ENCODE data around the gene RSRC1. TPM values are rescaled to one million over a fixed set of nuclear protein-coding genes. Genes with fewer than 3 reads are reported as not detected.

The RSRC1 gene
- total and polyA plus RNA-seq, 2 of the 13 experiments (the other 11 are each of a cell fraction or from before 2014, with no cell fraction given), result 4.9 to 63.0 TPM

DNA sequence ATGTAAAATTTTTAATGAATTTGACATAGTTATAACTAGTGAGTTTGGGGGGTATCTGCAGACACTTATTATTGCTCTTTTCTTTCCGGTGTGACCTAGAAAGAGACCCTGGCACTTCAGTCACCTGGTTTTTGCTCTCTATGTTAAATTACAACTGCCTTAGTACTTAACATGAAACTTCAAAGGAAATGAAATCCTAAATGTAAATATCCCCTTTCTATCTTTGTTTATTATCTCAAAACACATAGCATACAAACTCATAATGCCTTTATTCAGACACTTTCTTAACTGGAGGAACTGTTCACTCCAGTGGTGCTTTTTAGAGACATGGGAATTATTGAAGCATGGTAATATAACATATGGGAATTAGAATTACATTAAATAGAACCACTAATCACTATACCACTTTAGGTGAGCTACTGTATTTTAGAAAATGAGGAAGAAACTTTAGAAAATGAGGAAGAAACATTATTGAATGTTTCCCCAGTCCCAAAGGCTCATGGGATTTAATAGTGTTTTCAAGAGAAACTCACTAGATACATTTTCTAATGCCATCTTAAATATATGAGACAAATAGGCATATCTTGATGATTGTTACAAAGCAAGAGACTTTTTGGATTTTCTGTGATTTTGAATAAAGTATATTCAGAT lies 341.6 kb downstream of the RSRC1 start:
- H3K36me3 ChIP-seq (replicated peaks in 1 of 2; ENCODE audit: control insufficient read depth in 1 of 2, insufficient read depth in 2 of 2, low read length in 2 of 2), result no peaks in the 10 kb centered on the region
- no peaks in the 10 kb centered on the region for H3K27me3 ChIP-seq (ENCODE audit: control insufficient read depth in 1 of 2, insufficient read depth in 2 of 2, low read length in 2 of 2)
- ATAC-seq, result peak; percentile 73
- 0% methylated on average over 1 of the region's 1 CpG for WGBS (ENCODE audit: low lambda C conversion rate)
- no peak overlapping the region for H3K4me3 ChIP-seq (replicated peaks in 1 of 3; ENCODE audit: insufficient read depth in 1 of 3, low read depth in 2 of 3, low read length in 3 of 3)
- in situ Hi-C loops (cut with HindIII; ENCODE audit: extremely low pct_ligation_motif_present, low pct_unique_long_range_greater_than_20kb) (no loop called here), intact Hi-C loops (cut with micrococcal nuclease; ENCODE audit: unreplicated experiment) (no loop called here)
- peak; percentile 55 for DNase-seq (ENCODE audit: low spot score)
- CTCF ChIA-PET (ENCODE audit: low intra/inter-chr PET ratio, low total read pairs), result no interaction called here
- H3K9me3 ChIP-seq (ENCODE audit: low read length), result no peaks in the 10 kb centered on the region
- no peak overlapping the region for H2AFZ ChIP-seq (ENCODE audit: low read length)
- H3K4me2 ChIP-seq (ENCODE audit: low read depth, low read length), result peak overlapping the region; percentile 10; the same call in 1 of the 2 replicates
- no peak for FAIRE-seq
- no TSS peak for BruUV-seq (replicated peaks)
- POLR2A ChIA-PET, result no interaction called here
- no peak overlapping the region for H3K27ac ChIP-seq (ENCODE audit: extremely low read length, insufficient read depth, low read length)
- H3K79me2 ChIP-seq (ENCODE audit: insufficient read depth, low read length), result no peaks in the 10 kb centered on the region
- no peak overlapping the region for H3K9ac ChIP-seq (ENCODE audit: insufficient read depth, low read depth, low read length)
- H3K4me1 ChIP-seq (ENCODE audit: insufficient read depth, low read length), result peaks cover 11% of the 10 kb centered on the region
- 0 out of 2 replicates have a peak, but pooled peaks cover 4% of the 10 kb centered on the region for H4K20me1 ChIP-seq (ENCODE audit: insufficient read depth, low read length)
- TF ChIP-seq ZNF382 (CRISPR knock-in tag; IDR thresholded peaks at IDR 0.05; ENCODE audit: borderline replicate concordance), result no peak
- TF ChIP-seq TCF7 (IDR thresholded peaks at IDR 0.05; ENCODE audit: low read depth), result peak; percentile 89
- no peak for TF ChIP-seq CREB1 (IDR thresholded peaks at IDR 0.05)
- 0 out of 2 replicates have a peak, but pooled peaks have one; percentile 35 for TF ChIP-seq CREB1 (CRISPR knock-in tag; IDR thresholded peaks at IDR 0.05)
- TF ChIP-seq ZSCAN25 (CRISPR knock-in tag; IDR thresholded peaks at IDR 0.05), result no peak
- TF ChIP-seq ZNF609 (CRISPR knock-in tag; IDR thresholded peaks at IDR 0.05; ENCODE audit: borderline replicate concordance), result peak; percentile 96
- TF ChIP-seq MAZ (IDR thresholded peaks at IDR 0.05; ENCODE audit: borderline replicate concordance, low read depth, low read length), result no peak
- TF ChIP-seq MAZ (CRISPR knock-in tag; IDR thresholded peaks at IDR 0.05; ENCODE audit: low read depth), result no peak
- 0 out of 2 replicates have a peak, but pooled peaks have one; percentile 23 for TF ChIP-seq HDAC1 (CRISPR knock-in tag; IDR thresholded peaks at IDR 0.05)
- TF ChIP-seq ZNF180 (CRISPR knock-in tag; IDR thresholded peaks at IDR 0.05; ENCODE audit: borderline replicate concordance, low read depth), result no peak
- TF ChIP-seq SIX1 (CRISPR knock-in tag; IDR thresholded peaks at IDR 0.05; ENCODE audit: borderline replicate concordance), result peak; percentile 70; the same call in 1 of the 2 replicates
- no peak for TF ChIP-seq EHMT2 (IDR thresholded peaks at IDR 0.05; ENCODE audit: borderline replicate concordance, low read depth, low read length)
- TF ChIP-seq NFIC (IDR thresholded peaks at IDR 0.05; ENCODE audit: low read length), result peak; percentile 87; the same call in 1 of the 2 replicates
- no peak for TF ChIP-seq ZMYM3 (CRISPR knock-in tag; IDR thresholded peaks at IDR 0.05)
- TF ChIP-seq STAG1 (CRISPR knock-in tag; IDR thresholded peaks at IDR 0.05), result 0 out of 2 replicates have a peak, but pooled peaks have one; percentile 3
- peak; percentile 85 for TF ChIP-seq RARA (CRISPR knock-in tag; IDR thresholded peaks at IDR 0.05)
- peak; percentile 47; the same call in 1 of the 2 replicates for TF ChIP-seq RCOR2 (CRISPR knock-in tag; IDR thresholded peaks at IDR 0.05)
- TF ChIP-seq ZNF251 (CRISPR knock-in tag; IDR thresholded peaks at IDR 0.05), result no peak
- TF ChIP-seq FOXP1 (IDR thresholded peaks at IDR 0.05), result no peak
- TF ChIP-seq FOXP1 (CRISPR knock-in tag; IDR thresholded peaks at IDR 0.05), result peak; percentile 79; the same call in 1 of the 2 replicates
- TF ChIP-seq HMG20B (CRISPR knock-in tag; conservative IDR thresholded peaks at IDR 0.05), result 0 out of 2 replicates have a peak, but pooled peaks have one; percentile 41
- TF ChIP-seq NFE2L2 (IDR thresholded peaks at IDR 0.05; ENCODE audit: low read length), result no peak
- no peak for TF ChIP-seq ZNF768 (CRISPR knock-in tag; IDR thresholded peaks at IDR 0.05)
- no peak for TF ChIP-seq ZNF160 (CRISPR knock-in tag; IDR thresholded peaks at IDR 0.05)
- no peak for TF ChIP-seq ZNF777 (CRISPR knock-in tag; IDR thresholded peaks at IDR 0.05)

Measured in HepG2 (cell line).